GM10847 (cell line): ENCODE measurements around the gene AGPS.

Experiments
- POLR2A ChIP-seq: IDR thresholded peaks from 2 replicates; pipeline ENCODE4 v1.6.1; 2011; ENCODE audit not compliant: insufficient read length; ENCODE audit errors: extremely low read depth

AGPS gene

GRCh38 chr2:177404243-177404642, 11.7 kb downstream of the AGPS start:
- TF ChIP-seq POLR2A, result no peak

GRCh38 chr2:177405029-177405692, 12.6 kb downstream of the AGPS start:
- TF ChIP-seq POLR2A, result no peak

GRCh38 chr2:177406182-177406581, 13.6 kb downstream of the AGPS start:
- TF ChIP-seq POLR2A, result no peak

GRCh38 chr2:177407031-177407430, 14.5 kb downstream of the AGPS start:
- no peak for TF ChIP-seq POLR2A

GRCh38 chr2:177413703-177414102, 21.1 kb downstream of the AGPS start:
- no peak for TF ChIP-seq POLR2A

GRCh38 chr2:177419274-177419673, 26.7 kb downstream of the AGPS start:
- TF ChIP-seq POLR2A, result no peak

- TF ChIP-seq POLR2A, result no peak
Observed at GRCh38 chr2:177422271-177422670, 29.7 kb downstream of the AGPS start.

- TF ChIP-seq POLR2A, result no peak
Observed at GRCh38 chr2:177427316-177427715, 34.7 kb downstream of the AGPS start.

- no peak for TF ChIP-seq POLR2A
Observed at GRCh38 chr2:177429688-177430325, 37.2 kb downstream of the AGPS start.

GRCh38 chr2:177430411-177430810, 37.8 kb downstream of the AGPS start:
- TF ChIP-seq POLR2A, result no peak

- TF ChIP-seq POLR2A, result no peak
Observed at GRCh38 chr2:177432703-177433102, 40.1 kb downstream of the AGPS start.

GRCh38 chr2:177433402-177433801, 40.8 kb downstream of the AGPS start:
- no peak for TF ChIP-seq POLR2A

- no peak for TF ChIP-seq POLR2A
Observed at GRCh38 chr2:177434475-177434874, 41.9 kb downstream of the AGPS start.

GRCh38 chr2:177445200-177445599, 52.6 kb downstream of the AGPS start:
- no peak for TF ChIP-seq POLR2A

- no peak for TF ChIP-seq POLR2A
Observed at GRCh38 chr2:177448031-177448430, 55.5 kb downstream of the AGPS start.

GRCh38 chr2:177449159-177449558, 56.6 kb downstream of the AGPS start:
- TF ChIP-seq POLR2A, result no peak

- TF ChIP-seq POLR2A, result no peak
Observed at GRCh38 chr2:177455187-177455586, 62.6 kb downstream of the AGPS start.

- TF ChIP-seq POLR2A, result no peak
Observed at GRCh38 chr2:177460973-177461585, 68.5 kb downstream of the AGPS start.
